K562 (cell line): ENCODE measurements around the gene RTL1. TPM values are rescaled to one million over a fixed set of nuclear protein-coding genes. Genes with fewer than 3 reads are reported as not detected.

Experiments
- ATAC-seq: fragments of 200-7000 bp; cut with Tn5 transposase; 3 replicates; pipeline ENCODE4 v1.9.1; 2020; ENCODE audit warnings: moderate library complexity
- BruUV-seq: library from RNA; stranded (reverse); fragments of 400-500 nt; replicated peaks from 2 replicates; lab custom pipeline; 2021; lab: Mats Ljungman, UMichigan
- CTCF ChIA-PET: fragments of 300-600 bp; formaldehyde crosslinking; extraction: SDS; loops from one replicate; lab custom pipeline; 2021; ENCODE audit warnings: low intra/inter-chr PET ratio; lab: Yijun Ruan, JAX
- POLR2A ChIA-PET: fragments of 300-600, 350-650 bp; sonication (Branson Sonifier 250); formaldehyde crosslinking; extraction: SDS; loops from one replicate; lab custom pipeline; 2021; ENCODE audit warnings: antibody characterized with exemption, inconsistent platforms; lab: Yijun Ruan, JAX
- DNase-seq, 4 experiments: peaks; one replicate each; pipeline versions ENCODE4 v3.0.0 to v3.0.0-alpha.2; 2011 to 2018; ENCODE audit warnings: low spot score in 3 of 4, mixed read lengths in 3 of 4; ENCODE audit errors: extremely low read depth in 1 of 4
- FAIRE-seq: peaks from 2 replicates; lab custom pipeline; 2011; peaks lifted over from hg19 to GRCh38; lab: Jason Lieb, UNC
- H2AFZ ChIP-seq: 2 replicates; pipeline ENCODE4 v1.6.0; 2011; ENCODE audit warnings: low read depth, low read length, control low read depth, inconsistent platforms
- H3K27ac ChIP-seq: fragments of 200-600 bp; 3 replicates; pipeline ENCODE4 v1.8.0; 2011; ENCODE audit warnings: low read depth, mild to moderate bottlenecking, control low read depth, inconsistent platforms, low read length, moderate library complexity, mixed read lengths; ENCODE audit errors: extremely low read depth
- H3K27me3 ChIP-seq, 2 experiments: fragments of 300-600 bp in 1 of 2; 2 replicates in 1 of 2; 3 replicates in 1 of 2; pipeline versions ENCODE4 v1.6.0 to v1.8.0; 2011; ENCODE audit warnings: inconsistent platforms in 2 of 2, low read length in 2 of 2, mild to moderate bottlenecking in 1 of 2, mixed read lengths in 1 of 2, moderate library complexity in 1 of 2; ENCODE audit not compliant: control insufficient read depth in 2 of 2, insufficient read depth in 2 of 2
- H3K36me3 ChIP-seq: fragments of 300-600 bp; 3 replicates; pipeline ENCODE4 v1.8.0; 2011; ENCODE audit warnings: mild to moderate bottlenecking, low read length, inconsistent platforms; ENCODE audit not compliant: control insufficient read depth, insufficient read depth
- H3K4me1 ChIP-seq, 2 experiments: fragments of 200-600 bp in 1 of 2; replicated peaks in 1 of 2; 2 replicates in 1 of 2; 3 replicates in 1 of 2; pipeline versions ENCODE4 v1.5.1 to v1.8.0; 2011; ENCODE audit warnings: inconsistent platforms in 2 of 2, low read length in 2 of 2, mild to moderate bottlenecking in 1 of 2, mixed read lengths in 1 of 2, moderate library complexity in 1 of 2; ENCODE audit not compliant: control insufficient read depth in 2 of 2, insufficient read depth in 2 of 2
- H3K4me2 ChIP-seq: 2 replicates; pipeline ENCODE4 v1.6.1; 2011; ENCODE audit warnings: low read length, control low read depth, inconsistent platforms, mixed read lengths; ENCODE audit not compliant: insufficient read depth
- H3K4me3 ChIP-seq: fragments of 200-600 bp; sonication (generic), shearing (Covaris generic); 2 replicates; pipeline ENCODE4 v1.5.1; 2016; ENCODE audit warnings: control low read depth, inconsistent platforms
- H3K79me2 ChIP-seq: fragments of 200-600 bp; 3 replicates; pipeline ENCODE4 v1.8.0; 2011; ENCODE audit warnings: low read length, inconsistent platforms; ENCODE audit not compliant: control insufficient read depth, insufficient read depth
- H3K9ac ChIP-seq, 2 experiments: 2 replicates each; pipeline versions ENCODE4 v1.6.0 to v1.6.1; 2011; ENCODE audit warnings: low read depth in 2 of 2, low read length in 2 of 2, control low read depth in 1 of 2, inconsistent platforms in 1 of 2, mild to moderate bottlenecking in 1 of 2, mixed read lengths in 1 of 2; ENCODE audit not compliant: insufficient read depth in 1 of 2
- H3K9me1 ChIP-seq: one replicate; pipeline ENCODE4 v1.6.0; 2011; ENCODE audit warnings: inconsistent platforms, mild to moderate bottlenecking, low read length, moderate library complexity; ENCODE audit not compliant: control insufficient read depth, insufficient read depth
- H3K9me3 ChIP-seq: replicated peaks from 2 replicates; pipeline ENCODE4 v1.5.1; 2011; ENCODE audit warnings: low read depth, low read length, inconsistent platforms; ENCODE audit not compliant: control insufficient read depth, insufficient read depth
- H4K20me1 ChIP-seq: replicated peaks from 2 replicates; pipeline ENCODE4 v1.6.1; 2011; ENCODE audit warnings: low read length, inconsistent platforms, mixed read lengths; ENCODE audit not compliant: control insufficient read depth, insufficient read depth
- BRD4 ChIP-seq: fragments of 200-600 bp; sonication (generic); IDR thresholded peaks from 2 replicates; pipeline ENCODE4 v1.6.1; 2017; ENCODE audit warnings: inconsistent platforms
- CREM ChIP-seq: IDR thresholded peaks from 2 replicates; pipeline ENCODE4 v1.6.1; 2014; ENCODE audit warnings: antibody characterized with exemption, low read depth
- HLTF ChIP-seq: fragments of 450-650 bp; IDR thresholded peaks from 2 replicates; pipeline ENCODE4 v1.6.1; 2016
- HNRNPLL ChIP-seq: fragments of 200-400 bp; formaldehyde crosslinking; IDR thresholded peaks from 2 replicates; pipeline ENCODE4 v1.6.1; 2017; ENCODE audit warnings: low read length, low read depth, mild to moderate bottlenecking; ENCODE audit not compliant: poor library complexity, severe bottlenecking
- HOXB6 ChIP-seq: fragments of 250-450 bp; sonication (Bioruptor Pico); IDR thresholded peaks from 2 replicates; pipeline ENCODE4 v1.5.1; 2022; ENCODE audit warnings: mild to moderate bottlenecking, borderline replicate concordance
- HSF4 ChIP-seq: fragments of 250-450 bp; sonication (Bioruptor Pico); IDR thresholded peaks from 2 replicates; pipeline ENCODE4 v2.1.2; 2022; ENCODE audit warnings: mild to moderate bottlenecking, moderate library complexity, borderline replicate concordance
- KAT7 ChIP-seq: sonication (generic); formaldehyde crosslinking; IDR thresholded peaks from 2 replicates; pipeline ENCODE4 v1.8.0; 2022; ENCODE audit warnings: missing genetic modification reagents, mild to moderate bottlenecking, borderline replicate concordance
- MAX ChIP-seq: sonication (generic); formaldehyde crosslinking; IDR thresholded peaks from 2 replicates; pipeline ENCODE4 v1.9.0; 2022; ENCODE audit warnings: mild to moderate bottlenecking, missing genetic modification reagents
- MEF2A ChIP-seq: IDR thresholded peaks from 2 replicates; pipeline ENCODE4 v1.6.1; 2011; ENCODE audit warnings: low read depth, mild to moderate bottlenecking, low read length, moderate library complexity; ENCODE audit not compliant: control insufficient read depth
- NR2C1 ChIP-seq, 2 experiments: fragments of 450-650 bp; IDR thresholded peaks; 2 replicates each; pipeline ENCODE4 v1.6.1; 2017; ENCODE audit warnings: mild to moderate bottlenecking in 2 of 2, antibody characterized with exemption in 1 of 2, inconsistent platforms in 1 of 2, missing compliant biosample characterization in 1 of 2, missing genetic modification characterization in 1 of 2
- PREB ChIP-seq: sonication (generic); formaldehyde crosslinking; IDR thresholded peaks from 2 replicates; pipeline ENCODE4 v1.8.1; 2023; ENCODE audit warnings: mild to moderate bottlenecking, missing genetic modification reagents
- TAL1 ChIP-seq: fragments of 450-650 bp; IDR thresholded peaks from 2 replicates; pipeline ENCODE4 v1.6.1; 2016; ENCODE audit warnings: mild to moderate bottlenecking
- ZNF324 ChIP-seq: fragments of 250-450 bp; sonication (Bioruptor Pico); IDR thresholded peaks from 2 replicates; pipeline ENCODE4 v1.4.0; 2020; ENCODE audit warnings: mild to moderate bottlenecking
- ZNF408 ChIP-seq: fragments of 250-450 bp; sonication (Bioruptor Pico); IDR thresholded peaks from 2 replicates; pipeline ENCODE4 v1.4.0; 2020; ENCODE audit warnings: low read depth, mild to moderate bottlenecking, moderate library complexity
- WGBS: fragments of 100-300 bp; shearing (Covaris generic); methylation state at CpG from one replicate; pipeline ENCODE4 v1.1.6; 2016; ENCODE audit warnings: low coverage, mixed read lengths; ENCODE audit not compliant: insufficient coverage; ENCODE audit errors: missing lambda C conversion rate; 5-methylcytosine and 5-hydroxymethylcytosine counted together
- in situ Hi-C: fragments of 300-500 bp; cut with MboI; formaldehyde crosslinking; loops from 4 replicates; pipeline ENCODE4 v1.15.0; 2018; ENCODE audit warnings: inconsistent platforms, mixed read lengths
- intact Hi-C: fragments of 100-400 bp; cut with micrococcal nuclease; formaldehyde crosslinking; loops from 2 replicates; pipeline ENCODE4 v1.14.2; 2022
- polyA plus RNA-seq, 8 experiments: library from polyadenylated mRNA; depleted of rRNA in 4 of 8; stranded (reverse) in 5 of 8; unstranded in 3 of 8; fragments of >200 nt; fragmentation: Nextera tagmentation in 2 of 8; fragmentation: Illumina TruSeq in 1 of 8; extraction: Ambion mirVana in 2 of 8; extraction: Trizol in 1 of 8; gene quantifications; 2 replicates each; pipeline versions ENCODE4 v1.2.1 to v1.2.3, GENCODE V29; 2011 to 2014; ENCODE audit warnings: inconsistent platforms in 1 of 8, missing spikeins in 1 of 8
- total RNA-seq, 7 experiments: library from RNA; depleted of rRNA in 6 of 7; stranded (reverse); fragments of >200 nt in 6 of 7; fragmentation: Illumina TruSeq in 2 of 7; extraction: Trizol in 2 of 7; gene quantifications; 2 replicates each; pipeline versions ENCODE4 v1.2.1 to v1.2.3, GENCODE V29; 2011 to 2021; ENCODE audit warnings: low replicate concordance in 1 of 7

RTL1 gene
- total and polyA plus RNA-seq, 9 of the 15 experiments (the other 6 are each of a cell fraction or from before 2014, with no cell fraction given): not detected

DNA sequence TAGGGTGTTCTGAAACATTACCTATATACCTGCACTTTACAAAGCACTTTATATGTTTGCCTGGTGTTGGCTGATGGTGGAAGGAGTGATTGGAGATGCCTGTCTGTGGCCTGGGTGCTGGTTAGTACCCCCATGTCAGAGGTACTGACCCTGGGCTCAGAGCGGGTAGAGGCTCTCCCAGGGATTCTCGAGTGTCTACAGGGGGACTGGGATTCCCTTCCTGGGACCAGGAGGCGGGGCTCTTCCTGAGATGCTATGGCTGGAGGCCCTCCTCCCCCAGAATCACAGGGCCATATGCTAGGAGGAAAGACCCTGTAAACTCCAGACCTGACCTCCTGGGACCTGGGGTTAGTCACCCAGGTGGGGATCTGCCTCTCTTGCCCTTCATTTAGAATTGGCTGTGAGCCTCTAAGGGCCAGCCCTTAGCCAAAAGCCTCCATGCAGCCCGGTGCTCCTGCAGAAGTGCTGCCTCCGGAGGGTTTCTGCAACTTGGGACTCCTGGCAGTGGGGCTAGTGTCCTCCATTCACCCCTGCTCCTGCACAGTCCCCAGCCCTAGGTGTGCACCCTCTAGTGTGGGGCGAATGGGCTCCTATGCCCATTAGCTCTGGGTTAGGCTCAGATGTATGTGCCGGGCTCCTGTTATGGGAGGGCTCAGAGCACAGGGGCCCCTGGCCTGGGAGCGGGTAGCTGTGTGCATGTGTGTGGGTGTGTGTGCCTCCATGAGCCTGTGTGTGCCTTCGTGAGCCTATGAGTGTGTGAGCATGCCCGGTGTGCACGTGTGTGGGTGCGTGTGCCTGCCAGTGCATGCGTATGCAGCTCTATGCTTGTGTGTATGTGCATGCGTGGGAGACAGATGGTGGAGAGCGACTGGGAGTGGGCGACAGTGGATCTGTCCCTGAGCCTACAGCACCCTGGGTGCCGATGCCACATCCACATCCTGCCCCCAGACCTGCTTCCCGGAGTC is 36.6 kb downstream of the RTL1 start:
- H3K27ac ChIP-seq: no peak overlapping the region
- no peaks in the 10 kb centered on the region for H3K27me3 ChIP-seq
- H3K36me3 ChIP-seq: no peaks in the 10 kb centered on the region
- no peak overlapping the region for H3K4me3 ChIP-seq
- intact Hi-C loops: no loop called here
- H2AFZ ChIP-seq: no peak overlapping the region
- peak overlapping the region in 1 of 2 experiments; percentile 10; a peak in 1 of 4 replicates for H3K9ac ChIP-seq
- WGBS: 61% methylated on average over 15 of the region's 18 CpGs
- peaks cover 28 to 35% of the 10 kb centered on the region in 2 experiments for H3K4me1 ChIP-seq
- no peak for DNase-seq
- TF ChIP-seq KAT7 (CRISPR knock-in tag) (no peak), ZNF408 (CRISPR knock-in tag) (no peak), ZNF324 (CRISPR knock-in tag) (no peak), HLTF (no peak), MAX (CRISPR knock-in tag) (no peak), PREB (no peak), CREM (no peak), MEF2A (no peak), NR2C1 (IDR thresholded peaks at IDR 0.05) (no peak), NR2C1 (tag; IDR thresholded peaks at IDR 0.05) (no peak), TAL1 (no peak), HOXB6 (CRISPR knock-in tag) (no peak), BRD4 (no peak), HSF4 (CRISPR knock-in tag) (no peak), HNRNPLL (no peak)
- no peaks in the 10 kb centered on the region for H3K79me2 ChIP-seq
- no peak overlapping the region for H3K4me2 ChIP-seq
- ChIA-PET CTCF (no interaction called here), POLR2A (interaction anchor here (0.6 kb wide), 1 partner anchor 20 kb away, joined by 3 read pairs; no protein-coding TSS in a partner anchor)
- no peak for FAIRE-seq
- H3K9me3 ChIP-seq: no peaks in the 10 kb centered on the region
- no peaks in the 10 kb centered on the region for H4K20me1 ChIP-seq
- in situ Hi-C loops: no loop called here
- BruUV-seq: no TSS peak
- H3K9me1 ChIP-seq: no peaks in the 10 kb centered on the region
- ATAC-seq: no peak
